Muscle layer of duodenum (tissue), 2 donors: ENCODE measurements around the gene TDRD9.
A peak's percentile ranks its signal among the peaks of the same experiment; 100 is the strongest.
"Not testable (repeated sequence)": the region's sequence is repeated elsewhere in the genome, so short reads cannot be mapped to it uniquely, and the experiment has no call there.

ENCODE experiments used
- H3K27ac ChIP-seq: one replicate; pipeline ENCODE4 v1.7.0; 2013; ENCODE audit warnings: mild to moderate bottlenecking, low read length
- H3K27me3 ChIP-seq: one replicate; pipeline ENCODE4 v1.7.0; 2013; ENCODE audit warnings: low read depth, mild to moderate bottlenecking, control low read depth, low read length
- H3K36me3 ChIP-seq, 2 donors: one replicate each; pipeline ENCODE4 v1.7.0; 2013; ENCODE audit warnings: low read length in 2 of 2, control low read depth in 1 of 2, mild to moderate bottlenecking in 1 of 2; ENCODE audit not compliant: insufficient read depth in 2 of 2, control insufficient read depth in 1 of 2
- H3K4me1 ChIP-seq, 2 donors: one replicate each; pipeline ENCODE4 v1.7.0; 2013; ENCODE audit warnings: low read length in 2 of 2, mild to moderate bottlenecking in 2 of 2, control low read depth in 1 of 2, moderate library complexity in 1 of 2; ENCODE audit not compliant: insufficient read depth in 2 of 2, control insufficient read depth in 1 of 2
- H3K4me3 ChIP-seq, 2 donors: one replicate each; pipeline ENCODE4 v1.7.0; 2013; ENCODE audit warnings: low read length in 2 of 2, low read depth in 1 of 2, mild to moderate bottlenecking in 1 of 2
- H3K9me3 ChIP-seq, 2 donors: one replicate each; pipeline ENCODE4 v1.7.0; 2013; ENCODE audit warnings: low read length in 2 of 2, control low read depth in 1 of 2, mild to moderate bottlenecking in 1 of 2; ENCODE audit not compliant: control insufficient read depth in 1 of 2
- donor health status: healthy.

TDRD9 gene

GRCh38 chr14:103910262-103910935, 17.9 kb upstream of the TDRD9 start:
- H3K36me3 ChIP-seq: peaks cover 25 to 40% of the 10 kb centered on the region in 2 donors
- no peaks in the 10 kb centered on the region for H3K9me3 ChIP-seq
- H3K27ac ChIP-seq: no peak overlapping the region
- peaks cover 5 to 9% of the 10 kb centered on the region in 2 donors for H3K4me1 ChIP-seq
- peak overlapping the region; percentile 13 to 31 for H3K4me3 ChIP-seq
- no peaks in the 10 kb centered on the region for H3K27me3 ChIP-seq

- H3K9me3 ChIP-seq: no peaks in the 10 kb centered on the region
- no peak overlapping the region for H3K27ac ChIP-seq
- peaks cover 5 to 9% of the 10 kb centered on the region in 2 donors for H3K4me1 ChIP-seq
- H3K4me3 ChIP-seq: no peak overlapping the region
- no peaks in the 10 kb centered on the region for H3K27me3 ChIP-seq
- H3K36me3 ChIP-seq: peaks cover 25 to 40% of the 10 kb centered on the region in 2 donors
These were observed 17.3 kb upstream of the TDRD9 start for GRCh38 chr14:103910984-103911383.

GRCh38 chr14:103915616-103916015, 12.6 kb upstream of the TDRD9 start:
- H3K27ac ChIP-seq: no peak overlapping the region
- H3K27me3 ChIP-seq: no peaks in the 10 kb centered on the region
- no peak overlapping the region for H3K4me3 ChIP-seq
- H3K36me3 ChIP-seq: peaks cover 25 to 46% of the 10 kb centered on the region in 2 donors
- H3K4me1 ChIP-seq: peaks cover 0 to 38% of the 10 kb centered on the region in 2 donors
- no peaks in the 10 kb centered on the region for H3K9me3 ChIP-seq

- Histone ChIP-seq H3K27me3 (no peaks in the 10 kb centered on the region), H3K4me1 (peaks cover 0 to 40% of the 10 kb centered on the region in 2 donors), H3K27ac (no peak overlapping the region), H3K4me3 (no peak overlapping the region), H3K36me3 (peaks cover 21 to 38% of the 10 kb centered on the region in 2 donors), H3K9me3 (no peaks in the 10 kb centered on the region)
These were observed 11.5 kb upstream of the TDRD9 start for GRCh38 chr14:103916636-103917262.

GRCh38 chr14:103920981-103921854, 7.0 kb upstream of the TDRD9 start:
- no peaks in the 10 kb centered on the region for H3K27me3 ChIP-seq
- no peaks in the 10 kb centered on the region for H3K9me3 ChIP-seq
- peaks cover 0 to 6% of the 10 kb centered on the region in 2 donors for H3K36me3 ChIP-seq
- H3K4me3 ChIP-seq: peak overlapping the region; percentile 95
- H3K4me1 ChIP-seq: peaks cover 0 to 40% of the 10 kb centered on the region in 2 donors
- H3K27ac ChIP-seq: peak overlapping the region; percentile 95

GRCh38 chr14:103921855-103922200, 6.4 kb upstream of the TDRD9 start:
- H3K9me3 ChIP-seq, H3K36me3 ChIP-seq, H3K27ac ChIP-seq, H3K27me3 ChIP-seq: not testable (repeated sequence)
- peaks cover 0 to 36% of the 10 kb centered on the region in 2 donors for H3K4me1 ChIP-seq
- H3K4me3 ChIP-seq: peak overlapping the region in 1 of 2 donors; percentile 95

GRCh38 chr14:103923863-103924262, 4.4 kb upstream of the TDRD9 start:
- Histone ChIP-seq H3K4me1 (peaks cover 0 to 20% of the 10 kb centered on the region in 2 donors), H3K27ac (no peak overlapping the region), H3K36me3 (no peaks in the 10 kb centered on the region), H3K27me3 (no peaks in the 10 kb centered on the region), H3K9me3 (no peaks in the 10 kb centered on the region), H3K4me3 (no peak overlapping the region)

- H3K9me3 ChIP-seq: no peaks in the 10 kb centered on the region
- no peaks in the 10 kb centered on the region for H3K36me3 ChIP-seq
- no peaks in the 10 kb centered on the region for H3K27me3 ChIP-seq
- no peak overlapping the region for H3K27ac ChIP-seq
- peaks cover 0 to 5% of the 10 kb centered on the region in 2 donors for H3K4me1 ChIP-seq
- H3K4me3 ChIP-seq: no peak overlapping the region
These were observed 2.9 kb upstream of the TDRD9 start for GRCh38 chr14:103925316-103925715.

- Histone ChIP-seq H3K4me1 (no peaks in the 10 kb centered on the region), H3K36me3 (no peaks in the 10 kb centered on the region), H3K27ac (no peak overlapping the region), H3K4me3 (no peak overlapping the region), H3K9me3 (no peaks in the 10 kb centered on the region), H3K27me3 (no peaks in the 10 kb centered on the region)
These were observed 690 bp upstream of the TDRD9 start for GRCh38 chr14:103927566-103927965.

- Histone ChIP-seq H3K36me3 (no peaks in the 10 kb centered on the region), H3K9me3 (no peaks in the 10 kb centered on the region), H3K4me3 (no peak overlapping the region), H3K27me3 (no peaks in the 10 kb centered on the region), H3K27ac (no peak overlapping the region), H3K4me1 (no peaks in the 10 kb centered on the region)
These were observed 1.9 kb downstream of the TDRD9 start for GRCh38 chr14:103930051-103930604.

- Histone ChIP-seq H3K36me3 (no peaks in the 10 kb centered on the region), H3K27ac (no peak overlapping the region), H3K4me1 (no peaks in the 10 kb centered on the region), H3K9me3 (no peaks in the 10 kb centered on the region), H3K27me3 (no peaks in the 10 kb centered on the region), H3K4me3 (no peak overlapping the region)
These were observed 3.2 kb downstream of the TDRD9 start for GRCh38 chr14:103931422-103931821.
